GM06990 (cell line): ENCODE data around the gene CTSH.
A peak's percentile ranks its signal among the peaks of the same experiment; 100 is the strongest.

Experiments used
- DNase-seq: peaks from one replicate; pipeline ENCODE4 v3.0.0-alpha.2; 2011; ENCODE audit not compliant: insufficient read length; ENCODE audit errors: extremely low read depth
- H3K27me3 ChIP-seq: replicated peaks from 2 replicates; pipeline ENCODE4 v1.6.0; 2011; ENCODE audit warnings: low read length; ENCODE audit not compliant: control insufficient read depth, insufficient read depth
- H3K36me3 ChIP-seq: 2 replicates; pipeline ENCODE4 v1.5.1; 2011; ENCODE audit warnings: low read length; ENCODE audit not compliant: control insufficient read depth, insufficient read depth
- H3K4me3 ChIP-seq: replicated peaks from 2 replicates; pipeline ENCODE4 v1.5.1; 2011; ENCODE audit warnings: low read depth, mild to moderate bottlenecking, control low read depth, low read length
- TF ChIP-seq, protein P1 (sequence below): IDR thresholded peaks from 2 replicates; pipeline ENCODE4 v1.5.1; 2011; ENCODE audit warnings: low read length, control low read depth, mild to moderate bottlenecking, inconsistent platforms; ENCODE audit not compliant: insufficient read depth, poor library complexity, severe bottlenecking

CTSH gene

GRCh38 chr15:78979456-78980320 lies 34.8 kb upstream of the CTSH start:
- TF ChIP-seq, protein P1, sequence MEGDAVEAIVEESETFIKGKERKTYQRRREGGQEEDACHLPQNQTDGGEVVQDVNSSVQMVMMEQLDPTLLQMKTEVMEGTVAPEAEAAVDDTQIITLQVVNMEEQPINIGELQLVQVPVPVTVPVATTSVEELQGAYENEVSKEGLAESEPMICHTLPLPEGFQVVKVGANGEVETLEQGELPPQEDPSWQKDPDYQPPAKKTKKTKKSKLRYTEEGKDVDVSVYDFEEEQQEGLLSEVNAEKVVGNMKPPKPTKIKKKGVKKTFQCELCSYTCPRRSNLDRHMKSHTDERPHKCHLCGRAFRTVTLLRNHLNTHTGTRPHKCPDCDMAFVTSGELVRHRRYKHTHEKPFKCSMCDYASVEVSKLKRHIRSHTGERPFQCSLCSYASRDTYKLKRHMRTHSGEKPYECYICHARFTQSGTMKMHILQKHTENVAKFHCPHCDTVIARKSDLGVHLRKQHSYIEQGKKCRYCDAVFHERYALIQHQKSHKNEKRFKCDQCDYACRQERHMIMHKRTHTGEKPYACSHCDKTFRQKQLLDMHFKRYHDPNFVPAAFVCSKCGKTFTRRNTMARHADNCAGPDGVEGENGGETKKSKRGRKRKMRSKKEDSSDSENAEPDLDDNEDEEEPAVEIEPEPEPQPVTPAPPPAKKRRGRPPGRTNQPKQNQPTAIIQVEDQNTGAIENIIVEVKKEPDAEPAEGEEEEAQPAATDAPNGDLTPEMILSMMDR: peak; percentile 78
- peak; percentile 79 for DNase-seq
- H3K27me3 ChIP-seq: no peaks in the 10 kb centered on the region
- H3K4me3 ChIP-seq: peak overlapping the region; percentile 66
- peaks cover 3% of the 10 kb centered on the region for H3K36me3 ChIP-seq

GRCh38 chr15:78978601-78979179 lies 33.8 kb upstream of the CTSH start:
- Histone ChIP-seq H3K27me3 (no peaks in the 10 kb centered on the region), H3K36me3 (peaks cover 2% of the 10 kb centered on the region), H3K4me3 (peak overlapping the region; percentile 66)
- TF ChIP-seq, protein P1: no peak
- DNase-seq: peak; percentile 59

DNA sequence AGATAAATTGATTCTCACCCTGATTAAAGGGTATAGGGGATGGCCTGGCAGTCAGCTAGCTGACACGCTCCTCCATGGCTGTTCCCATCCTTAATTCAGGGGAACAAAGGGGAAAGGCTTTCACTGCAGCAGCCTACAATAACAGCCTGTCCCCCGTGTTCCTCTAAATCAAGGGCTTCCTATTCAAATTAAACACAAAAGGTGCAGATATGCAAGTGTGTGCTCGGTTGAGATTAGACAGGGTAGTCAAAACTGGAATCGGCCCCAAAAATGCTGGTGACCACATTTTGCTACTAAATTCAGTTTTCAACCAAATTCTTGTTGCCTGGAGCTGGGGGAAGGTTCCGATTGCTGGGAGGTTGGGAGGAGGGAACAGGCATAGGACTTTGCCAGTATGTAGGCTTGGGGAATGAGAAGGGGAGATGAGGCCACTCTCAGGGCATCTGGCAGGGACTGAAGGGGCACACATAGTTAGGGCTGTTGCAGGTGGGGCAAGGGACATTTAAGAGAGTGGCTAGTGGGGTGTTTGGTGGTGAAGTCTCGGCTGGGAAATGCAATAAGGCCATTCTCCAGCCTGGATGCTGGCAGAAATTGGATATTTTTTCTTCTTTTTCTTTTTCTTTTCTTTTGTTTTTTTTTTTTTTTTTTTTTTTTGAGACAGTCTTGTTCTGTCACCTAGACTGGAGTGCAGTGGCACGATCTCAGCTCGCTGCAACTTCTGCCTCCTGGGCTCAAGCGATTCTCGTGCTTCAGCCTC lies 32.9 kb upstream of the CTSH start:
- no peaks in the 10 kb centered on the region; the same call in none of the 2 replicates for H3K36me3 ChIP-seq
- H3K4me3 ChIP-seq: peak overlapping the region; percentile 36
- TF ChIP-seq, protein P1: no peak
- no peaks in the 10 kb centered on the region for H3K27me3 ChIP-seq
- DNase-seq: no peak

DNA sequence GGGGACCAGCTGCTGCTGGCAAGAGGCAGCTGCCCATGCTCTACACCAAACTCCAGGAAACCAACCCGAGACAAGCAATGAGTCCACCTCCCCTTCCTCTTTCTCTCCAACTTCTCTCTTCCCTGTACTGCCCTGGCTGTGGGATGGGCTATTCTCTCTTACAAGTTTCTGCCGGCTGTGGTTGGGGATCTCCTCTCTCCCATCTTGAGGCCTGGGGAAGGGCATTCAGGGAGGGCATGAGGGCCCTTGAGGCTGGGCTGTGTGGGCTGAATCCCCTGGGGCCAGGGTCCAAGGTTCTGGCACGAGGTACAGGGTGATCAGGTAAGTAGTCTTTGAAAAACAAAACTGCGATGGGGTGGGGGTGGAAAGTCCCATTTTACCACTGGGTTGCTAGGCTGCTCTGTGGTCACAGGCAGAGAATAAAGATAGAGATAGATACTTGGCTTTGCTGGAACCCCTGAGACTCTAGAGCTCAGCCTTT lies 32.3 kb upstream of the CTSH start:
- TF ChIP-seq, protein P1: no peak
- peak; percentile 83 for DNase-seq

DNA sequence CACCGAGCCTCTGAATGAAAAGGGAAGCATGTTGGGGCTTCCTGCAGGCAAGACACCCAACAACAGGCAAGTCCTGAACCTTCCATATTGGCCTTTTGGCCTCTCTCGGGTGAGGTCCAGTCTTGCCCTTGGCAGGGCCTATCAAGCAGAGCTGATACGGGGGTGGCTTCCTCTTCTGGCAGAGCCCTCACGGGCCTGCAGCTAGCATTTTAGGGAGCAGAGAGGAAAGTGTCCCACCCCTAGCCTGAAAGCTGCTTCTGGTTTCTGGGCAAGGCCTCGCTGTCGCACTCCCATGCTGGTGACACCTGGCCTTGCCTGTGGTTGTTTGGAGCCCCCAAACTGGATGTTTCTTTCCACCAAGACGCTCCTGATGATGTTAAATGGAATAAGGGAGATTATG lies 31.8 kb upstream of the CTSH start:
- no peaks in the 10 kb centered on the region for H3K27me3 ChIP-seq
- TF ChIP-seq, protein P1: no peak
- DNase-seq: peak; percentile 68
- H3K4me3 ChIP-seq: no peak overlapping the region
- H3K36me3 ChIP-seq: no peaks in the 10 kb centered on the region; the same call in none of the 2 replicates

More for the DNA sequence above, 32.3 kb upstream of the CTSH start:
- Histone ChIP-seq H3K27me3 (no peaks in the 10 kb centered on the region), H3K4me3 (peak overlapping the region; percentile 36; the same call in 1 of the 2 replicates), H3K36me3 (no peaks in the 10 kb centered on the region; the same call in none of the 2 replicates)
